CD4-positive, alpha-beta T cell treated with Interleukin-4 for 4 hours (primary cell): ENCODE results near the gene PIP5KL1.

ENCODE experiments used
- DNase-seq: peaks from one replicate; pipeline ENCODE4 v3.0.0-alpha.2; 2020

The PIP5KL1 gene

DNA sequence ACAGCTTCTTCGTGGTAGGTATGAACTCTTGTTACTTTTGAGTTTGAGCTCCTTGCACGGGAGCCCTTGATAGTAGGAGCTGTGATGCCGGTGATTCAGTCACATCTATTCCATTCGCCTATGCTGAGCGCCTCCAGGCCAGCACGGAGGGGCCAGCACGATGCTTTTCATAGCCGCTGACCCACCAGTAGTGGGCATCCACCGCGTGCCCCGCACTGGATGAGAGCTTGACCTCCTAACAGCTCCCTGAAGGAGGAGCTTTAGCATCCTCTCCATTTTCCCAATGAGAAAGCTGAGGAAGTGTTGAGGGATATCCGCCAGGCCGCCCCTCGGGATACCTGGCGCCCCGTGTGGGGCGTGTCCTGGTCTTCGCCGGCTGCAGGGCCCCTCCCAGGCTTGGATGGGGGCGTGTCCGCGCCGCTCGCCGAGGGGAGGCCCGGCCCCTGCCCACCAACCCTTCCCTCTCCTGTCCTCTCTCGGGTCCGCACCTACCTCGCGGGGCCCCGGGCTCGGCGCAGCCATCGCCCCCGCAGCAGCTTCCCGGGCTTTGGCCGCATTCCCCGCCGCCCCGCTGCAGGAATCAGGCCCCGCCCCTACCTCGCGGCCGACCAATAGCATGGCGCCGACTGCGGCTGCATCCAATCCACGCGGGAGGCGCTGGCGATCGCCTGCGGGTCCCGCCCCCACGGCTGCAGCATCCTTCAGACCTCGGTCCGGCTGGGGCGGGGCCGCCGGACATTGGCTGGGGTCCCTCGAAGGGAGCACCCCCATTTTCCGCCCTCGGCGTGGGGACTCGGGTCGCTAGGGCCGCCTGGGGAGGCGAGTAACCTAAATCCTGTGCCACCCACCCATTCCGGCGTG, at the start of gene PIP5KL1:
PIP5KL1 (minus strand) TSS at position 547 of the 861 bp plus-strand sequence; CDS start at position 522, 25 bp downstream.
- peak; percentile 50 for DNase-seq

- DNase-seq: no peak
These were observed 49.6 kb upstream of the PIP5KL1 start for GRCh38 chr9:127980060-127980705.

- DNase-seq: no peak
These were observed 48.9 kb upstream of the PIP5KL1 start for GRCh38 chr9:127979333-127980059.

DNA sequence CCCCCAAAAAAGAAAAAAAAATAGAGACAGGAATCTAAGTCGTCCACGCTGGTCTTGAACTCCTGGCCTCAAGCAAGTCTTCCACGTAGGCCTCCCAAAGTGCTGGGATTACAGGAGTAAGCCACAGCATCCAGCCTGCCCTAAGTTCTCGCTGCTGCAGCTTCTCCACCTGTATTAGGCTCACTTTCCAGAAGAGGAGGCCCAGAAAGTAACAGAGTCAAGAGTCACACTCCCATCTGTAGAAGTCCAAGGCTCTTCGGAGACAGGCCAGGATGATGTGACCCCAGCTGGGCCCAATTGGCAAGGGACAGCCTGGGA, 48.4 kb upstream of the PIP5KL1 start:
- DNase-seq: no peak

DNA sequence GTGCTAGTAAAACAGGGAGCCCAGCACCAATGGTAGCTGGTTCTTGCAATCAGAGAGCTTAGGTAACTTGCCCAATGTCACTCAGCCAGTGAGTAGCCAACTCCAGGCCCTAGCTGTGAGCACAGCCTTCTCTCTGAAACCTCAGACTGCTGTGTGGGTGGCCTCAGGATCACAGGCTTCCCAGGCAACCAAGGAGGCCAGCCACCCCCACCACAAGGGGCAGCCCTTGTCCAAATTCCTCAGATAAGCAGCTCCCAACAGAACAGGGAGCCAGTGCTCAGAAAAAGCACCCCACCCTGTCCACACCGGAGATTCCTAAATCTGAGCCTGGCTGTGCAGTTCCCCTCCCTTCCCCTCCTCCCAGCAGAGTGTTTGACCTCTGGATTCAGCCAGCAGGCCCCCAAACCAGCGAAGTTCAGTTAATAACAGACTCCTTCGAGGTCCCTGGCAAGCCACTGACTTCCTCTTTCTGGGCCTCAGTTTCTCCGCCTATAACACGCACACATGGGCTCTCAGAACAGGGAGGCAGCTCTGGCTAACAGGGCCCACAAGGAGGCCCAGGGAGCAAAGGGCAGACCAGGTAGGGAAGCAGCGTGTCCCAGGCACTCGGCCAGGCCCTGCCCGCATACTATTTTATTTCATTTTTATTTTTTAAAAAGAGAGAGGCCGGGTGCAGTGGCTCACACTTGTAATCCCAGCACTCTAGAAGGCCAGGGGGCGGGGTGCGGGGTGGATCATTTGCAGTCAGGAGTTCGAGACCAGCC, 47.5 kb upstream of the PIP5KL1 start:
- no peak for DNase-seq

DNA sequence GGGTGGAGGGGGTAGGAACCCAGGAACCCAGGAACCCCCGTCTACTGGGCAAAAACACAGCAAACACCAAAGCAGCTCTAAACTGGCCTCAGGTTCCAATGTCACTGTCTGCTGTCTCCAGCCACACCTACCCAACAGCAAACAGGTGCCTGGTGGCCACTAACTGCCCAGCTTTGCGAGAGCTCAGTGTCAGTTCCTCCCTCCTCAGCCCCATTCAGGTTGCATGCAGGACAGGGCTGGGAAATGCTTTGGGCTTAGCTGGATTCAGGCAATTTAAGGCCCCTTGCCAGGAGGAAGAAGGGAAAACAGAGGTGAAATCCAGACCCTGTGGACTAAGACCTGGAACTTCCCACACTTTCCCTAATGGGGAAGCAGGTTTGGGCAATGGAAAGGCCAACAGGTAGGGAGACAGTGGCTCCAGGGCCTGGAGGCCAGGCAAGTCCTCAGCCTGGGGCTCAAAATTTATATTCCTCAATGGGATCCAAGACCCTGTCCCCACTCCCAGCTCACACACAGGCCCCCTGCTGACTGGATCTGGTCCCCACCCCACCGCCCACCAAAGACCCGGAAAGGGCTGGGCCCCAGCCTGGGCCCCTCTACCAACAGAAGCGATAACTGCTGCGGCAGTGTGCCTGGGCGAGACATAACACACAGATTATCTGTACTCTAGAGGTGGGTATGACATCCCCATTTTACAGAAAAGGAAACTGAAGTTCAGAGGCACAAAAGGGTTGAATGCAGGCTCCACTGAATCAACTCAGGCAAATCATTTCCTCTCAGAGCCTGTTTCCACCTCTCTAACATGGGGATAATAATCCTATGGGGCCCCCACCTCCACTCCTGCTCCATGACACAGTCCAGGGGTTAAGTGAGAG, 46.7 kb upstream of the PIP5KL1 start:
- DNase-seq: peak; percentile 44

DNA sequence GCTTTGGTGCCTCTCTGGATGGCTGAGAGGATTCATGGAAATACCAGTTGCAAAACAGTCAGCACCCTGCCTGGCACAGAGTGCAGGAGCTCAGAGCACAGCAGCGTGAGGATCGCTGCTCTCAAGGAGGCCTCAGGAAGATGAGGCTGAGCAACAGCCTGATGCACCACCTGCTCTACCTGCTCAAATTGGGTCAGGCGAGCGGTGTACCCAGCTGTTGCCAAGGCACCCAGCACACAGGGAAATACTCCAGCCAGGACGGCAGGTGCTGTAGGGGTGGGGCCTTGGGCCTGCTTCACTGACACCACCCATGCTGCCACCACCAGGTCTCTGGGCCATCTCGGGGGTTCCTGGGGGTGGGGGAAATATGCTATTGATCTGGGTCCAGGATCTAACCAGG, 45.9 kb upstream of the PIP5KL1 start:
- peak; percentile 84 for DNase-seq

DNA sequence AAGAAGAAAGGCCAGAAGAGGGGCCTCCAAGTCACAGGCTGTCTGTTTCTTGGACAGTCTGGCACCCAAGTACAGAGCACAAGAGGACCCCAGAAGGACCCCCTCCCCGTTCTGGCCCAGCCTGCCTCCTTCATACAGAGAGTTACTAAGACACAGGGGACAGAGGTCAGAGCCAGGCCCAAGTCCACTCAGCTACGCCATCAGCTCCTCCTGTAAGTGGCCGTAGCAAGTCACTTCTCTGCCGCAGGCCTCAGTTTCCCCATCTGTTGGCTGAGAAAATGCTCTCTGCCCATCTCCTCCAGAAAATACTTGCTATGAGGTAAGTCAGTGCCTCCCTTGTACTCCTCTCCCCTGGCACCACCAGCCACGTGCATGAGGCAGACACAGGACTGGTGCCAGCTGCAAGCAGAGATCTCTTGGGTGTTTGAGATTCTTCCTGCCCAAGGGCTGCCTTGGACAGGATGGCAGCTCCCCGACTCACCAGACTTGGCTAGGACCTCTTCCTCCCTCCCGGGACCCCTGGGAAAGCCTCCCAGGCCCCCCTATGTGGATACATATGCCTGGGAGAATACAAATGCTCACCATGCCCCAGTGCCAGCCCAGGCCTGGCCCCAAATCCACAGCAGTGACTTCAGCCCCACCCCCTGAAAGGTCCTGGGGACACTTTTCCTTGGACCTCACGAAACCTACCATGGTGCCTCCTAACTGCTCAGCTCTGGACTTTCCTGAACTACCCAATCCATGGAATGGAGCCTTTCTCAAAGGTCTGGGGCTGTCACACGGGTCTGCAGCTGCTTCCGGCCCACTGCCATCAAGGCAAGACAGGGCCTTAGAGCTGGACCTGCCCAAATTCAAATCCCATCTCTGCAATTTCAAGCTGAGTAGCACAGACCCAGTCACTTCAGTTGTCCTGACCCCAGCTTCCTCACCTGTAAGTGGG, 45.1 kb upstream of the PIP5KL1 start:
- DNase-seq: no peak

- no peak for DNase-seq
These were observed 44.2 kb upstream of the PIP5KL1 start for GRCh38 chr9:127974769-127975261.

- no peak for DNase-seq
These were observed 43.6 kb upstream of the PIP5KL1 start for GRCh38 chr9:127974001-127974768.

DNA sequence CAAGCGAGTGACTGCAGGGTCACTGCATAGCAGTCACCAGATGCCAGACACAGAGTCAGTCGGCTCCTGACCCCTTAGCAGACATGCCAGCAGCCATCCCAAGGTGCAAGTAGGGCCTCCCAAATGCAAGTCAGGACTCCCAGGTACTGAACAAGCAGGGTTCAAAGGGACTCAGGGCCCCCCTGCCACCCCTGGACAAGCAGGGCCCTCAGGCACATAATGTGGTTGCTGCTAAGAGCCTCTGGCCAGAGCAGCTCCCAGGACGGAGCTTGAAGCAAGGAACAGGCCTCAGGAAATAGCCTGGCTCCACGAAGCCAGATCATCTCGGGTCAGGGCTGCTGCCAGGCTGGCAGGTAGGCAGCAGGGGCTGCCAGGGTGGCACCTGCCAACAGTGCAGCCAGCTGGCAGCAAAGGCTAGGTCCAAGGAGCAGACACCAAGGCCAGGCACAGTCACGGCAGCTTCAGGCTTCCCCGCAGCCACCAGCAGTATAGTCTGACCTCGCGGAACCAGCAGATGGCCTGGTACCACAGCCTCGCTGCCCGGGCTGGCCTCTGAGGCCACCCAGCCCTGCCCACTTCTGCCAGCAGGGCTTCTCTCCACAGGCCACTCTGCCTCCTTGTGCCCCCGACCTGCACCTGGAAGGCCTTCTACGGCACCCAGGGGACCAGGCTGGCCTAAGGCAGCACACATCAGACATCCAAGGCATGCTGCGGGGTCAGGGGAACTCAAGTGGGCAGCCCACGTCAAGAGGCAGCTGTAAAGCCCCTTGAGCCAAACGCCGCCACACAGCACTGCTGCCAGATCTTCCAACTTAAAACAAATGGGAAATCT, 42.8 kb upstream of the PIP5KL1 start:
- no peak for DNase-seq

GRCh38 chr9:127972236-127972871, 41.8 kb upstream of the PIP5KL1 start:
- DNase-seq: no peak

- DNase-seq: no peak
These were observed 41.0 kb upstream of the PIP5KL1 start for GRCh38 chr9:127971357-127972235.

DNA sequence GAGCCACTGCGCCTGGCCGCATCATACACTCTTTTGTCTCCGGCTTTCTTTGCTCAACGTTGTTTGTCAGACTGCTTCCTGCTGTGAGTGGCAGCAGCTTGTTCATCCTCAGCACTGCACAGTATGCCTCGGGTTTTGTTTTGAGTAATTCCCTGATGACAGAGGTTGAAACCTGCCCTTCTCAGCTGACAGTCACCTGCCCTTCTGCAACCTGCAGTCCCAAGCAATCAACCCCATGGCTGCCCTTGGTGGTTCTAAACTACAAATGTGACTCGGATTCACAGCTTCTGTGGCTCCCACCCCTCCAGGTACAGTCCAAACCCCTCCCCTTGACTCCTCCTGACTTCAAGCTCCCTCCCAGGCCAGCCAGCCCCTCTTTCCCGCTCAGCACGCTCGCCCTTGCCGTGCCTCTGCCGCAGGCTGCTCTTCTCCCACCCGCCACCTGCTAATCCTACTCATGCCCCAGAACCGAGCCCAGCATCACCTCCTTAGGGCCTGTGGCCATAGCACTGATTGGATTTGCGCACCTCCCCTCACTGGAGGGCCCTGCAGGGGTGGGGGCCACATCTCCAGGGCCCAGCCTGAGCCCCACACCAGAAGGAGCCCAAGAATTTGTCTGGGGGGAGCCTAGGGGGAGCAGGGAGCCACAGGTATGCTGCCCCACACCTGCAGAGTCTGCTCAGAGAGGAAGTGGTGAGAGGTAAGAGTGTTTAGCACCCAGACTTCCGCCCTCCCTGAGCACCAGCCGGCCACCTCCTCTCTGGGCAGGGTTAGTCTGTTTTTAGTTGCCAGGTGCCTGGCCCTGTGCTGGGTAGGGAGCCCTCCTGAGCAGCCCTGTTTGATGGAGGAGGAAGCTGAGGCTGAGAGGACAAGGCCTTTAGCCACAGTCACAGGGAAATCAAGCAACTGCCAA, 40.1 kb upstream of the PIP5KL1 start:
- peak; percentile 80 for DNase-seq

GRCh38 chr9:127968700-127969383, 38.3 kb upstream of the PIP5KL1 start:
- DNase-seq: no peak

- no peak for DNase-seq
These were observed 37.5 kb upstream of the PIP5KL1 start for GRCh38 chr9:127968042-127968441.
